Prostate gland (tissue), 2 donors: ENCODE measurements around the gene PITPNB. TPM values are rescaled to one million over a fixed set of nuclear protein-coding genes. Genes with fewer than 3 reads are reported as not detected.
A peak's percentile ranks its signal among the peaks of the same experiment; 100 is the strongest.

Experiments used
- DNase-seq: peaks from one replicate; pipeline ENCODE4 v3.0.0-alpha.2; 2019; ENCODE audit warnings: low spot score
- H3K27ac ChIP-seq, 2 donors: fragments of 200-600 bp; sonication (generic); 2 replicates each; pipeline ENCODE4 v1.5.1; 2017 to 2019
- H3K27me3 ChIP-seq: fragments of 200-600 bp; sonication (generic); replicated peaks from 2 replicates; pipeline ENCODE4 v1.5.1; 2019; ENCODE audit not compliant: insufficient read depth
- H3K36me3 ChIP-seq, 2 donors: fragments of 200-600 bp; sonication (generic); 1 replicate in 1 of 2; 2 replicates in 1 of 2; pipeline versions ENCODE4 v1.5.1 to v1.8.1; 2017 to 2019
- H3K4me1 ChIP-seq: fragments of 200-600 bp; sonication (generic); replicated peaks from 2 replicates; pipeline ENCODE4 v1.5.1; 2019
- H3K4me3 ChIP-seq, 2 donors: fragments of 200-600 bp; sonication (generic); 2 replicates each; pipeline ENCODE4 v1.5.1; 2017 to 2019
- H3K9me3 ChIP-seq: fragments of 200-600 bp; sonication (generic); 2 replicates; pipeline ENCODE4 v1.5.1; 2017
- CTCF ChIP-seq, 4 experiments: fragments of 200-600 bp in 2 of 4; fragments of 450-650 bp in 2 of 4; sonication (generic) in 2 of 4; IDR thresholded peaks; 1 replicate in 3 of 4; 2 replicates in 1 of 4; pipeline ENCODE4 v1.5.1; 2016 to 2019; ENCODE audit warnings: antibody characterized with exemption in 4 of 4, mild to moderate bottlenecking in 2 of 4, moderate library complexity in 2 of 4
- POLR2A ChIP-seq: fragments of 450-650 bp; IDR thresholded peaks from one replicate; pipeline ENCODE4 v1.6.1; 2016; ENCODE audit warnings: antibody characterized with exemption, mild to moderate bottlenecking
- POLR2AphosphoS5 ChIP-seq: sonication (generic); formaldehyde crosslinking; IDR thresholded peaks from one replicate; pipeline ENCODE4 v1.6.1; 2017; ENCODE audit warnings: antibody characterized with exemption
- WGBS: methylation state at CpG from one replicate; pipeline ENCODE4 v1.1.5; 2018; 5-methylcytosine and 5-hydroxymethylcytosine counted together
- intact Hi-C: fragments of 100-400 bp; cut with DNase I; formaldehyde crosslinking; loops from one replicate; pipeline ENCODE4 v1.14.2; 2022
- total RNA-seq, 2 donors: library from RNA; depleted of rRNA; stranded (reverse); fragments of >200 nt; gene quantifications; one replicate each; pipeline ENCODE4 v1.1.0, GENCODE V29; 2016

PITPNB gene
- total RNA-seq, result 10 to 100 TPM; 23.8 to 43.6 TPM

GRCh38 chr22:27919222-27919941 is at the start of gene PITPNB:
Gene PITPNB, minus strand, starts transcription at chr22:27919256. Its CDS starts 65 bp downstream, at chr22:27919191.
- no peaks in the 10 kb centered on the region for H3K4me1 ChIP-seq
- H3K9me3 ChIP-seq, result no peaks in the 10 kb centered on the region
- no peaks in the 10 kb centered on the region for H3K27me3 ChIP-seq
- no peaks in the 10 kb centered on the region for H3K36me3 ChIP-seq
- H3K4me3 ChIP-seq, result peak within 1 kb of the TSS; percentile 84 to 90
- peak within 1 kb of the TSS; percentile 91 to 94 for H3K27ac ChIP-seq
- intact Hi-C loops, result no loop called here
- under 1% methylated on average over 68 of the region's 68 CpGs for WGBS
- TF ChIP-seq POLR2A (peak; percentile 83), POLR2AphosphoS5 (peak; percentile 100), CTCF (IDR thresholded peaks at IDR 0.05) (no peak)
- peak; percentile 94 for DNase-seq

- Histone ChIP-seq H3K36me3 (no peaks in the 10 kb centered on the region), H3K4me1 (no peaks in the 10 kb centered on the region), H3K27me3 (no peaks in the 10 kb centered on the region), H3K4me3 (no peak overlapping the region), H3K9me3 (no peaks in the 10 kb centered on the region), H3K27ac (no peak overlapping the region)
- TF ChIP-seq POLR2AphosphoS5 (no peak), POLR2A (no peak), CTCF (IDR thresholded peaks at IDR 0.05) (no peak)
- no peak for DNase-seq
- intact Hi-C loops, result no loop called here
- WGBS, result 86% methylated on average over 15 of the region's 15 CpGs
Measured at GRCh38 chr22:27966168-27967064, 47.4 kb upstream of the PITPNB start.

- no peaks in the 10 kb centered on the region for H3K9me3 ChIP-seq
- H3K4me1 ChIP-seq, result no peaks in the 10 kb centered on the region
- no peak for DNase-seq
- 33% methylated on average over 9 of the region's 9 CpGs for WGBS
- H3K36me3 ChIP-seq, result peaks cover 0 to under 1% of the 10 kb centered on the region in 2 donors
- intact Hi-C loops, result no loop called here
- no peaks in the 10 kb centered on the region for H3K27me3 ChIP-seq
- TF ChIP-seq POLR2AphosphoS5, result no peak
- TF ChIP-seq POLR2A, result no peak
- TF ChIP-seq CTCF (IDR thresholded peaks at IDR 0.05), result no peak
- H3K4me3 ChIP-seq, result no peak overlapping the region
- peak overlapping the region; percentile 21 to 30 for H3K27ac ChIP-seq
Measured at GRCh38 chr22:27962268-27963044, 43.4 kb upstream of the PITPNB start.

GRCh38 chr22:27961680-27962079 is 42.6 kb upstream of the PITPNB start:
- H3K4me3 ChIP-seq, result no peak overlapping the region
- TF ChIP-seq POLR2A (no peak), CTCF (IDR thresholded peaks at IDR 0.05) (no peak), POLR2AphosphoS5 (no peak)
- H3K4me1 ChIP-seq, result no peaks in the 10 kb centered on the region
- H3K36me3 ChIP-seq, result peaks cover 0 to 2% of the 10 kb centered on the region in 2 donors
- no peaks in the 10 kb centered on the region for H3K9me3 ChIP-seq
- no peak overlapping the region for H3K27ac ChIP-seq
- WGBS, result 78% methylated on average over 1 of the region's 1 CpG
- no peaks in the 10 kb centered on the region for H3K27me3 ChIP-seq
- intact Hi-C loops, result no loop called here
- DNase-seq, result no peak
